Mesendoderm (in vitro differentiated cells): Measurements from ENCODE around the gene LGALS9C.
"Not testable (repeated sequence)": the region's sequence is repeated elsewhere in the genome, so short reads cannot be mapped to it uniquely, and the experiment has no call there.

Experiments used
- DNase-seq: peaks from one replicate; pipeline ENCODE4 v3.0.0; 2013
- H2AK5ac ChIP-seq: 2 replicates; pipeline ENCODE4 v1.6.1; 2013; ENCODE audit warnings: low read length, inconsistent platforms
- H2BK120ac ChIP-seq: 2 replicates; pipeline ENCODE4 v1.6.1; 2013; ENCODE audit warnings: low read depth, mild to moderate bottlenecking, low read length, moderate library complexity, mixed read lengths
- H2BK15ac ChIP-seq: replicated peaks from 2 replicates; pipeline ENCODE4 v1.6.1; 2013; ENCODE audit warnings: low read depth, mild to moderate bottlenecking, moderate library complexity
- H2BK5ac ChIP-seq: 2 replicates; pipeline ENCODE4 v1.6.1; 2013; ENCODE audit warnings: low read length, inconsistent platforms
- H3K18ac ChIP-seq: 2 replicates; pipeline ENCODE4 v1.6.1; 2013; ENCODE audit warnings: mild to moderate bottlenecking, low read length, mixed read lengths
- H3K23ac ChIP-seq: one replicate; pipeline ENCODE4 v1.6.1; 2013; ENCODE audit warnings: low read length
- H3K27ac ChIP-seq: 2 replicates; pipeline ENCODE4 v1.5.1; 2013; ENCODE audit warnings: low read depth, mild to moderate bottlenecking, inconsistent platforms, low read length, moderate library complexity
- H3K27me3 ChIP-seq: 2 replicates; pipeline ENCODE4 v1.6.1; 2013; ENCODE audit warnings: low read length, control low read depth, mild to moderate bottlenecking, inconsistent platforms; ENCODE audit not compliant: insufficient read depth, poor library complexity
- H3K36me3 ChIP-seq: 2 replicates; pipeline ENCODE4 v1.6.1; 2013; ENCODE audit warnings: low read length, inconsistent platforms; ENCODE audit not compliant: control insufficient read depth, insufficient read depth
- H3K4ac ChIP-seq: one replicate; pipeline ENCODE4 v1.6.1; 2013; ENCODE audit warnings: low read depth, mild to moderate bottlenecking, low read length, moderate library complexity
- H3K4me1 ChIP-seq: 2 replicates; pipeline ENCODE4 v1.6.1; 2013; ENCODE audit warnings: low read depth, low read length, inconsistent platforms; ENCODE audit not compliant: control insufficient read depth
- H3K4me2 ChIP-seq: 2 replicates; pipeline ENCODE4 v1.6.1; 2013; ENCODE audit warnings: low read length
- H3K4me3 ChIP-seq: 2 replicates; pipeline ENCODE4 v1.5.1; 2013; ENCODE audit warnings: mild to moderate bottlenecking, low read length
- H3K56ac ChIP-seq: one replicate; pipeline ENCODE4 v1.6.1; 2013; ENCODE audit warnings: low read length
- H3K79me1 ChIP-seq: 2 replicates; pipeline ENCODE4 v1.6.1; 2013; ENCODE audit warnings: low read length, inconsistent platforms
- H3K79me2 ChIP-seq: 2 replicates; pipeline ENCODE4 v1.6.1; 2013; ENCODE audit warnings: mild to moderate bottlenecking, low read length; ENCODE audit not compliant: control insufficient read depth, insufficient read depth
- H3K9ac ChIP-seq: 2 replicates; pipeline ENCODE4 v1.6.1; 2013; ENCODE audit warnings: low read length, inconsistent platforms
- H4K5ac ChIP-seq: one replicate; pipeline ENCODE4 v1.6.1; 2013; ENCODE audit warnings: low read length
- H4K8ac ChIP-seq: one replicate; pipeline ENCODE4 v1.6.1; 2013; ENCODE audit warnings: low read depth, mild to moderate bottlenecking, control low read depth, low read length, moderate library complexity
- WGBS: extraction: QIAGEN DNeasy Blood & Tissue Kit; methylation state at CpG from one replicate; pipeline ENCODE4 v1.1.7; 2013; ENCODE audit warnings: low lambda C conversion rate, missing lambda C conversion rate; ENCODE audit not compliant: insufficient coverage; ENCODE audit errors: extremely low coverage; 5-methylcytosine and 5-hydroxymethylcytosine counted together

Gene LGALS9C

GRCh38 chr17:18494250-18494768 lies 17.7 kb downstream of the LGALS9C start:
- not testable (repeated sequence) for H3K27me3 ChIP-seq, H4K8ac ChIP-seq, H3K4me3 ChIP-seq, H4K5ac ChIP-seq, H3K4me1 ChIP-seq, H3K23ac ChIP-seq, H2BK120ac ChIP-seq, H2BK5ac ChIP-seq, H3K79me1 ChIP-seq, H3K4ac ChIP-seq, DNase-seq, H2AK5ac ChIP-seq, H2BK15ac ChIP-seq, H3K79me2 ChIP-seq, H3K36me3 ChIP-seq, H3K27ac ChIP-seq, H3K18ac ChIP-seq, H3K9ac ChIP-seq, H3K4me2 ChIP-seq
- no CpG with 5 or more reads among the region's 13 CpGs for WGBS
- H3K56ac ChIP-seq = peak overlapping the region; percentile 42

GRCh38 chr17:18497044-18497443 lies 20.5 kb downstream of the LGALS9C start:
- not testable (repeated sequence) for H3K27me3 ChIP-seq, DNase-seq, H3K4me3 ChIP-seq, H2BK15ac ChIP-seq, H3K36me3 ChIP-seq, H3K79me2 ChIP-seq, H2AK5ac ChIP-seq, H3K9ac ChIP-seq, H4K8ac ChIP-seq, H3K27ac ChIP-seq, H3K4ac ChIP-seq, H3K79me1 ChIP-seq, H3K23ac ChIP-seq, H3K4me1 ChIP-seq, H2BK120ac ChIP-seq, H3K4me2 ChIP-seq, H4K5ac ChIP-seq, H2BK5ac ChIP-seq
- Histone ChIP-seq H3K18ac (peak overlapping the region; percentile 42), H3K56ac (peak overlapping the region; percentile 30)
- WGBS = no CpG with 5 or more reads among the region's 6 CpGs

GRCh38 chr17:18499100-18499499 lies 22.5 kb downstream of the LGALS9C start:
- H3K9ac ChIP-seq, H3K4ac ChIP-seq, H3K23ac ChIP-seq, H3K4me3 ChIP-seq, DNase-seq, H3K36me3 ChIP-seq, H3K27me3 ChIP-seq, H3K79me1 ChIP-seq, H2BK120ac ChIP-seq, H4K5ac ChIP-seq, H3K18ac ChIP-seq, H3K4me2 ChIP-seq, H2BK15ac ChIP-seq, H3K79me2 ChIP-seq, H2AK5ac ChIP-seq, H4K8ac ChIP-seq, H3K4me1 ChIP-seq, H2BK5ac ChIP-seq, H3K27ac ChIP-seq, H3K56ac ChIP-seq: not testable (repeated sequence)
- WGBS = no CpG with 5 or more reads among the region's 6 CpGs

- not testable (repeated sequence) for H3K4ac ChIP-seq, H3K79me1 ChIP-seq, H4K8ac ChIP-seq, H3K36me3 ChIP-seq, H3K27me3 ChIP-seq, H3K79me2 ChIP-seq, H3K4me3 ChIP-seq, H3K4me2 ChIP-seq, H3K56ac ChIP-seq, H3K27ac ChIP-seq, H3K4me1 ChIP-seq, H3K9ac ChIP-seq, H3K18ac ChIP-seq, H2BK5ac ChIP-seq, H4K5ac ChIP-seq, H2BK15ac ChIP-seq, DNase-seq, H2BK120ac ChIP-seq, H2AK5ac ChIP-seq, H3K23ac ChIP-seq
- WGBS = no CpG with 5 or more reads among the region's 15 CpGs
Observed at GRCh38 chr17:18499756-18500155, 23.2 kb downstream of the LGALS9C start.

GRCh38 chr17:18500281-18500680 lies 23.7 kb downstream of the LGALS9C start:
- not testable (repeated sequence) for H4K5ac ChIP-seq, H3K4me2 ChIP-seq, H3K4ac ChIP-seq, H2BK5ac ChIP-seq, H3K79me1 ChIP-seq, H3K56ac ChIP-seq, H3K27ac ChIP-seq, H2AK5ac ChIP-seq, H4K8ac ChIP-seq, H3K4me3 ChIP-seq, H2BK15ac ChIP-seq, H3K27me3 ChIP-seq, DNase-seq, H2BK120ac ChIP-seq, H3K79me2 ChIP-seq, H3K4me1 ChIP-seq, H3K9ac ChIP-seq, H3K36me3 ChIP-seq, H3K18ac ChIP-seq, H3K23ac ChIP-seq
- no CpG with 5 or more reads among the region's 10 CpGs for WGBS

- H4K5ac ChIP-seq, H2BK5ac ChIP-seq, H3K23ac ChIP-seq, H4K8ac ChIP-seq, H3K56ac ChIP-seq, H3K18ac ChIP-seq, H3K4me2 ChIP-seq, H2AK5ac ChIP-seq, H3K9ac ChIP-seq, H3K79me2 ChIP-seq, H3K36me3 ChIP-seq, H3K27ac ChIP-seq, H3K79me1 ChIP-seq, H3K4ac ChIP-seq, H3K27me3 ChIP-seq, H2BK15ac ChIP-seq, H2BK120ac ChIP-seq, H3K4me3 ChIP-seq, H3K4me1 ChIP-seq, DNase-seq: not testable (repeated sequence)
- no CpG with 5 or more reads among the region's 18 CpGs for WGBS
Observed at GRCh38 chr17:18500816-18501215, 24.2 kb downstream of the LGALS9C start.
